NCI-H510A (cell line): ENCODE data around the gene ZNF175.
A peak's percentile ranks its signal among the peaks of the same experiment; 100 is the strongest.

Source experiments
- DNase-seq: peaks from one replicate; lab custom pipeline; 2025; lab: John Stamatoyannopoulos, UW

The ZNF175 gene

DNA sequence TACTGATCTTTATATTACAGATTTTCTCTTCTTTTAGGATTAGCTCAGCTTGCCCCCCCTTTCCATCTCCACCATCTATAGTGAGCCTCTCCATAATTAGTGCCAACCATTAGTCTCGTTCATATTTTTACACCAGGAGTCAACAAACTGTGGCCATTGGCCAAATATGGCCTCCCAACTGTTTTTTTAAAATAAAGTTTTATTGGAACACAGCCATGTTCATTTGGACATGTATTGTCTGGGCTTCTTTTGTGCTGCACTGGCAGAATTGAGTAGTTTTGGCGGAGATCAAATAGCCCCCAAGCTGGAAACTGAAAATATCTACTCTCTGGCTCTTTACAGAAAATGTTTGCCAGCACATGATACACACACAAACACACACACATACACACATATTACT, 18.4 kb downstream of the ZNF175 start:
- DNase-seq, result no peak

- DNase-seq, result no peak
These were observed 19.4 kb downstream of the ZNF175 start for GRCh38 chr19:51590441-51590840.

- no peak for DNase-seq
These were observed 21.4 kb downstream of the ZNF175 start for GRCh38 chr19:51592521-51592920.

- DNase-seq, result no peak
These were observed 22.2 kb downstream of the ZNF175 start for GRCh38 chr19:51593138-51593890.

GRCh38 chr19:51593969-51594773, 23.1 kb downstream of the ZNF175 start:
- DNase-seq, result peak; percentile 77

DNA sequence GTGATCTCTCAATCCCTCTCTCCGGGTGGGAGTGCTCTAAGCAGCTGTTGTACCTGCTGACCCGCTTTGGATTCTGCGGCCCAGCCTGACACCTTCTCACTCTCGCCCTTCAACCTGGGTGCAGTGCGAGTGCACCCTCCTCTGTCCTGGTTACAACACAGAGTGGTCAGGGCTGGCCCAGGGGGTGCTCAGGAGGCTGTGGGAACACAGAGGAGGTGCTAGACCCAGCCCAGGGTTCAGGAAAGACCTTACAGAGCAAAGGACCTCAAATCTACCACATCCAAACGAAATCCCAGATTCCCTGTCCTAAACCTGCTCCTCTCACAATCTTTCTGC, 23.7 kb downstream of the ZNF175 start:
- DNase-seq, result no peak

DNA sequence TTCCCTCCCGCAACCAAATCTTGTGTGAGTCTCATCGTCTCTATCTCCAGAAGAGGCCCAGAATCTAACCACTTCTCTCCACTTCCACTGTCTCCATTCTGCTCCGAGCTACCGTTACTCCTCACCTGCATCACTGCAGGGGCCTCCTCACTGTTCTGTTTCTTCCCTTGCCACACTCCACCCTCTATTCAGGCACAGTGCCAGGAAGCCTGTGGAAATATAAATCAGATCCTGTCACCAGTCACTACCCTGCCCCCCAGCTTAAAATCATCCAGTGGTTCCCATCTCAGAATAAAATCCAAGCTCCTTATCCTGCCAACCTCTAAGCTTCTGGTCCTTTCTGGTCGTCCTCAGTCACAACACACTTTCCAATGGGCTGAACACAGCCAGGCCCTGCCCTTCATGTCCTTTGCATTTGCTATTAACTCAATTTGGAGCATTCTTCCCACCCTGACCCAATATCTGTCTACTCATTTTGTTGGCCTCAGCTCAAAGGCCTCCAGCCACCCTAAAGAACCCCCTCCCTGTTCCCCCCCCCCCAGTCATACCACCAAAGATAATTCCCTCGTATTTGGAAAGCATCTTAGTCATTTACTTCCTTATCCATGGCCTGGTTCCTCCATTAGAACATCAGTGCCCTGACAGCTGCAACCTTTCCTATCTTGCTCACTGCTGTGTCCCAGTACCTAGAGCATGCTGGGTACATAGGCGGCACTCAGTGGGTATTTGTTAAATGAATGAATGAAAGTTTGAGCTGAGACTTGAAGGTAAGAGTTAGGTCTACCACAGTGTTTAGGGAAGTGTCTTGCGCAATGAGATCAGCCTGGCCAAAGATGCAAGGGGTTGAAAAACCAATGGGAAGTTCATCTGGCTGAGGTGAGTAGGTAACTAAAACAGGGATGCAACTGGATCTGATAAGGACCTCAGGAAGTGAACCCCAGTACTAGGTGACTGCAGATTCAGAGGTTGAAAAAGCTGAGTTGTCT, 24.4 kb downstream of the ZNF175 start:
- no peak for DNase-seq

- no peak for DNase-seq
These were observed 27.3 kb downstream of the ZNF175 start for GRCh38 chr19:51598159-51598915.

GRCh38 chr19:51599084-51599483, 28.0 kb downstream of the ZNF175 start:
- DNase-seq, result no peak

GRCh38 chr19:51600940-51601580, 30.0 kb downstream of the ZNF175 start:
- no peak for DNase-seq

DNA sequence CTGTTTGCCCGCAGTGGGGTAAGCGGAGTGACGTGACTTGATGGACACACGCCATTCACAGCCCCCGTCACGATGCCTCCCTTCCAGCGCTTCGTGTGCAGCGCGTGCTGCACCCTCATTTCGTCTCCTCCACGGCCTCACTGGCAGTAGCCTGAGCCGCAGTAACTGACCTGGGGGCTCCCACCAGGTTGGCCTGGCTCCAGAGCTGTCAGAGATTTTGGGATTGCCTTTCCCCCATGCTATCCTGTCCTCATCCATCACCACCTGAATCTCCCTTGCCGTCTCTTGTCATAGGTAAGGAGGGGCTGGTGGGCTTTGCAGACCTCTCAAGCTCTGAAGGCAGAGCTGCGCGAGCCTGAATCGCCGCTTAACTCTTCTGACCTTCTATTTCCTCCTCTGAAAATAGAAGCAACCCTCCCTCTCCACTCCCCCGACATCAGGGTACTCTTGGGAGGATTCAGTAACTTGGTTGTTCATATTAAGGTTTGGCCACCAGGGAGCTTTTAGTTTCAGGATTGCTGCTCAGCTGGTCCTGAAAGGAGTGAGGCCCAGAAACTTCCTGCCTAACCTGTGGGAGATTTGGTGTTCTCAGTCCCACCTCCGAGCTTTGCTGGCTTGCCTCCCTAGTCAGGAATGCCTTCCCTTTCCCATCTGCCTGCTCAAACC, 31.2 kb downstream of the ZNF175 start:
- DNase-seq, result no peak

DNA sequence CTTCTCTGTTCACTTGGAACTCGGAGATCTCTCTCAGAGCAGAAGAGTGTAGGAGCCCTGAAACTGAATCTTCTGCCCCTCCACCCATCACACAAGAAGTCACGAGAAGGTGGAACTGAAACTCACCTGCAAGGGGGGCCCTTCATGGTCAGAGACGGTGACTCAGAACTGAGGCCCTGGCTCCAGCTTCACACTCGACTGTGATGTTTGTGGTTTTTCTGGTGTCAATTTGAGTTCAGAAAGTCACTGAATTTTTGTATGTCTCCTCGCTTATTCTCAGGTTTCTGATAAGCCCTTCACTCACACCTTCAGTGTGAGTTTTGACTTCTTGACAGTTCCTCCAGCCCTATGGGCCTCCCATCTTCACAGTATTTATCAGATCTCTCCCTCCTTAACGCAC, 36.0 kb downstream of the ZNF175 start:
- DNase-seq, result no peak

GRCh38 chr19:51607920-51608562, 37.0 kb downstream of the ZNF175 start:
- DNase-seq, result no peak

DNA sequence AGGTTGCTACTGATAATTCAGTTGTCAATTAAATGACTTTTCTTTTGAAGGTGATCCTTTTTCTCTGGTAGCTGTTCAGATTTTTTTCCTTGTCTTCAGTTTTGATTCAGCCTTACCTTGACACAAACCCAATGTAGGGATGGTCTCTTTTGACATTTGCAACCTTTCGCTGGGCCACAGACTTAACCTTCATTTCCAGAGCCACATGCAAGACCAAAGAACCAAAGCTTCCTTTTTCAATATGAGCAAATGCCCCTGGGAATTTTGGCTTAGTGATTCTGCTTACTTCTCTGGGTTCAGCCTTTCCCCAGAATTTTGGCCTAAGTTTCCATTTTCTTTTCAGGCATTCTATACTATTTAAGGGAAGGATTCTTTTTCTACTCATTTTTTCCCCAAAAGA, 39.5 kb downstream of the ZNF175 start:
- no peak for DNase-seq

- DNase-seq, result no peak
These were observed 43.7 kb downstream of the ZNF175 start for GRCh38 chr19:51614789-51615188.

DNA sequence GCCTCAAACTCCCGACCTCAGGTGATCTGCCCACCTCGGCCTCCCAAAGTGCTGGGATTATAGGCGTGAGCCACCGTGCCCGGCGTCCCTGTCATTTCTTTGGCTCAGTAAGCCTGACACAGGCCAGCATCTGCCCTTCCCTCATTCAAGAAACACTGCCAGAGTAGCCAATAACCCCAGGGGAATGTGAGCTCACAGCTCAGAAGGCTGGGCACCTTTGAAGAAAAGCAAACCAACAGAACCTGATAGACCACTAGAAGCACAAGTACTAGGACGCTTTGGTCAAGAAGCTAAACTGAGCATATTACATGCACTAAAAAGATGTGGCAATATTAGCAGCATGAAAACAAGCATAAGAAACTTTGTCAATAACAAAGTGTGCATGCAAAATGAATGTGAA, 44.9 kb downstream of the ZNF175 start:
- DNase-seq, result no peak

DNA sequence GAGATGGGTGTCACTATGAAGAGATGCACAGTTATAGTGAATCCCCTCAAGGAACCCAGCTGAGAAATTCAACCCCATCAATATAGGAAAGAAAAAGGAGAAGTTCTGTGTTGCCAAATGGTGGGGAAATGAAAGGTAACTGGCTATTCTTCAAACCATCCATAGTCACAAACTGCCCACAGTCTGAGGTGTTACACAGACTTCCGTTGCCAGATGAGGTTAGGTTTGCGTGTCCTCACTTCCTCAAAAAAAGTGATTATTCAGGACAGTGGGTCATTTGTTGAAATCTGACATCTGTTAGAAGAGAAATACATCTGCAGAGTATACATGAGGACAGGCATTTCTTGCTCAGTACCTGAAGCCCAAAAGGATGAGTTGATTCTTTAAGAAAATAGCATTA, 50.1 kb downstream of the ZNF175 start:
- no peak for DNase-seq

DNA sequence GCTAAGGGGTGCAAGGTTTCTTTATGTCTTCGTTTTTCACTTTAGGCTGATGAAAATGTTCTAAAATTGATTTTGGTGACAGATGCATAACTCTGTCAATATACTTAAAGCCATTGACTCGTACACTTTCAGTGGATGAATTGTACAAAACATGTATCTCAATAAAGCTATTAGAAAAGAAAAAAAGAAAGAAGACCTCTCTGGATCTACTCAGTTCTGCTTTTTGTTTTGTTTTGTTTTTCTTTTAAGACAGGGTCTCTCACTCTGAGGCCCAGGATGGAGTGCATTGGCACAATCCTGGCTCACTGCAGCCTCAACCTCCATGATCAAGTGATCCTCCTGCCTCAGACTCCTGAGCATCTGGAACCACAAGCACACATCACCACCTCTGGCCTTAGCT, 55.6 kb downstream of the ZNF175 start:
- DNase-seq, result no peak

- no peak for DNase-seq
These were observed 56.5 kb downstream of the ZNF175 start for GRCh38 chr19:51627491-51628138.
